GM21423 (cell line): ENCODE measurements around the gene TMEM108.

ENCODE experiments used
- ATAC-seq: cut with Tn5 transposase; IDR thresholded peaks from one replicate; pipeline ENCODE4 v1.9.1; 2021; ENCODE audit warnings: mild to moderate bottlenecking, moderate library complexity; ENCODE audit not compliant: unreplicated experiment

TMEM108 gene

GRCh38 chr3:133113927-133114597, 75.9 kb downstream of the TMEM108 start:
- no peak for ATAC-seq

GRCh38 chr3:133115176-133115575, 77.0 kb downstream of the TMEM108 start:
- no peak for ATAC-seq

- ATAC-seq = no peak
These were observed 79.2 kb downstream of the TMEM108 start for GRCh38 chr3:133117342-133117741.

- no peak for ATAC-seq
These were observed 81.0 kb downstream of the TMEM108 start for GRCh38 chr3:133119176-133119575.

- ATAC-seq = no peak
These were observed 83.3 kb downstream of the TMEM108 start for GRCh38 chr3:133121450-133121849.

GRCh38 chr3:133123636-133124035, 85.4 kb downstream of the TMEM108 start:
- no peak for ATAC-seq

- ATAC-seq = no peak
These were observed 86.3 kb downstream of the TMEM108 start for GRCh38 chr3:133124511-133124910.

- ATAC-seq = no peak
These were observed 87.0 kb downstream of the TMEM108 start for GRCh38 chr3:133125171-133125570.

GRCh38 chr3:133125802-133126201, 87.6 kb downstream of the TMEM108 start:
- ATAC-seq = no peak

- ATAC-seq = no peak
These were observed 89.2 kb downstream of the TMEM108 start for GRCh38 chr3:133127381-133127780.

- no peak for ATAC-seq
These were observed 92.0 kb downstream of the TMEM108 start for GRCh38 chr3:133130168-133130567.

GRCh38 chr3:133135306-133135705, 97.1 kb downstream of the TMEM108 start:
- ATAC-seq = no peak

GRCh38 chr3:133136114-133137041, 98.2 kb downstream of the TMEM108 start:
- peak; percentile 85 for ATAC-seq

GRCh38 chr3:133137042-133137996, 99.1 kb downstream of the TMEM108 start:
- ATAC-seq = no peak

GRCh38 chr3:133138017-133138416, 99.8 kb downstream of the TMEM108 start:
- peak; percentile 82 for ATAC-seq

- ATAC-seq = no peak
These were observed 113.9 kb downstream of the TMEM108 start for GRCh38 chr3:133152056-133152455.

GRCh38 chr3:133152681-133153220, 114.6 kb downstream of the TMEM108 start:
- ATAC-seq = no peak

GRCh38 chr3:133153382-133153781, 115.2 kb downstream of the TMEM108 start:
- ATAC-seq = no peak

GRCh38 chr3:133157716-133158115, 119.5 kb downstream of the TMEM108 start:
- ATAC-seq = no peak

- ATAC-seq = no peak
These were observed 120.5 kb downstream of the TMEM108 start for GRCh38 chr3:133158686-133159085.
